T-helper 2 cell treated with Interferon-gamma antibody and Interleukin-4, amounts not matched to agents 5 μg/mL and 100 μg/mL, for 36 hours (primary cell): ENCODE results near the gene UGT2B11.
"Not testable (repeated sequence)": the region's sequence is repeated elsewhere in the genome, so short reads cannot be mapped to it uniquely, and the experiment has no call there.

Source experiments
- DNase-seq: peaks from one replicate; pipeline ENCODE4 v3.0.0; 2021; ENCODE audit warnings: low spot score
- H3K27ac Mint-ChIP-seq: one replicate; pipeline ENCODE4 v1.8.0; 2021; ENCODE audit warnings: mild to moderate bottlenecking, mixed read lengths
- H3K27me3 Mint-ChIP-seq: one replicate; pipeline ENCODE4 v1.8.0; 2021; ENCODE audit warnings: low read depth, mixed read lengths
- H3K36me3 Mint-ChIP-seq: one replicate; pipeline ENCODE4 v1.8.0; 2021; ENCODE audit warnings: low read depth, mixed read lengths
- H3K4me1 Mint-ChIP-seq: one replicate; pipeline ENCODE4 v1.8.0; 2021; ENCODE audit warnings: low read depth, mixed read lengths
- H3K4me3 Mint-ChIP-seq: one replicate; pipeline ENCODE4 v1.8.0; 2022; ENCODE audit warnings: mild to moderate bottlenecking, moderate library complexity, mixed read lengths
- H3K9me3 Mint-ChIP-seq: one replicate; pipeline ENCODE4 v1.8.0; 2021; ENCODE audit warnings: mixed read lengths

Gene UGT2B11

DNA sequence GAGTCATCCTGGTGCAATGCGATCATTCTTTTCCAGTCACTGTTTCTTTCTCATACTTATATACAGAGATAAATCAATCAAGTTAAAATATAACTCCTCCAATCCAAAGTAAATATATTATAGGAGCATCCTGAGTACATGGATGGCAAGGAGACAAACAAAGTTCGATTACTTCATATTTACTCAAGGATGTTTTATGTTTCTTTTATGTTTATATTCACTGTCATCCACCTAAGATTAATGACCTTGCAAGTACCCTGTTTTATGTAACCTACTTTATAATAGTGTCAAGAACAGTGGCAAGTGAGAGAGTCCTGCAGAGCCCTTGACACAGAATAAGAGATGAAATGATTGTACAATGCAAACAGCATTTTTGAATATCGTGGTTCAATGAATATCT lies at the start of gene UGT2B11:
Gene UGT2B11 (minus strand): TSS at position 33 of the 400 bp plus-strand sequence. CDS start 26 bp downstream, at position 7.
- H3K4me1 Mint-ChIP-seq, result no peaks in the 10 kb centered on the region
- H3K27ac Mint-ChIP-seq, result no peak within 1 kb of the TSS
- DNase-seq, result no peak
- no peaks in the 10 kb centered on the region for H3K27me3 Mint-ChIP-seq
- H3K4me3 Mint-ChIP-seq, result no peak within 1 kb of the TSS
- no peaks in the 10 kb centered on the region for H3K9me3 Mint-ChIP-seq
- no peaks in the 10 kb centered on the region for H3K36me3 Mint-ChIP-seq

DNA sequence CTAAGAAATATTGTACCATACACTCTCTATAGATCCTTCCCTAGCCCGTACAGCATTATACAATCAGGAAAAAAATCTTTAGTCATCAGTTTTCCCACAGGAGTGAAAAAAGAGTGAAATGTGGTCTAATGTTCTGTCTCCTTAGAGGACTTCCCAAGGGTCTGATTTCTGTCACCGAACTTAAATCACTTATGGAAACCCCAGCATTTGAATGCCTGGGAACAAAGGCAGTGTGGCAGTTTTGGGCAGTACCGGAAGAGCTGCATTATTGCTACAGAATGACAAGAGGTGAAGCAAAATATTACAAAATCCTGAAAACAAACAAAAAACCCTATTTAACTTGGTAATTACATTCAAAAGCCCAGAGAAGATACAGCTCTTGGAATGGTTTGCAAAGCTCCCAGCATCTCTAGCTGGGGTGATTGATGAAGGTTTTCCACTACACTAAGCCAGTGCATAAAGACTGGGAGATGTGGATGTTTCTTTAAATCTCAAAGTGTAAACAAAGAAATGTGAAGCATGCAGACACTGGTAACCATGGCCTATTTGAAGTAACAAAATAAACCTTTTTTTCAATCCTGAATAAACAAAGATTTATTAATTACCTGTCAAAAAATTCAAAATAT lies 38.7 kb upstream of the UGT2B11 start:
- not testable (repeated sequence) for H3K27me3 Mint-ChIP-seq, H3K27ac Mint-ChIP-seq, H3K4me1 Mint-ChIP-seq, H3K4me3 Mint-ChIP-seq, H3K9me3 Mint-ChIP-seq, H3K36me3 Mint-ChIP-seq, DNase-seq

DNA sequence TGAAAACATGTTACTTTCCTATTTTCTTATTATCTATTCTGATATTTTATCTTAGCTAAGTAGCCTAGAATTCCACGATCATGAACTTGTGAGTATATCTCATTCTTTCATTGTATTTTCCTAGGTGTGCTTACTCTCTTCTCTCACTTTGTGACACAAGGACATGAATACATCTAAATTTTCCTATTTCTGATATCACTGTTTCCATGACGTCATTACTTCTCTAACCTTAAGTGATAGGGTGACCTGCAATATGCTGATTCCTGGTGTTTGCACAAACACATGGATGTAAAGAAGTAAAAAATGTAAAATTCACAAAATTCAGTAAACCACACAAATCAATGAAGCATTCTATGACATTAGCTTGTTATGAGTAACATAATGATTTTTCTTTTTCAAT lies 36.3 kb upstream of the UGT2B11 start:
- H3K27ac Mint-ChIP-seq, H3K4me3 Mint-ChIP-seq, H3K4me1 Mint-ChIP-seq, H3K27me3 Mint-ChIP-seq, DNase-seq, H3K36me3 Mint-ChIP-seq: not testable (repeated sequence)
- peaks cover 12% of the 10 kb centered on the region for H3K9me3 Mint-ChIP-seq

DNA sequence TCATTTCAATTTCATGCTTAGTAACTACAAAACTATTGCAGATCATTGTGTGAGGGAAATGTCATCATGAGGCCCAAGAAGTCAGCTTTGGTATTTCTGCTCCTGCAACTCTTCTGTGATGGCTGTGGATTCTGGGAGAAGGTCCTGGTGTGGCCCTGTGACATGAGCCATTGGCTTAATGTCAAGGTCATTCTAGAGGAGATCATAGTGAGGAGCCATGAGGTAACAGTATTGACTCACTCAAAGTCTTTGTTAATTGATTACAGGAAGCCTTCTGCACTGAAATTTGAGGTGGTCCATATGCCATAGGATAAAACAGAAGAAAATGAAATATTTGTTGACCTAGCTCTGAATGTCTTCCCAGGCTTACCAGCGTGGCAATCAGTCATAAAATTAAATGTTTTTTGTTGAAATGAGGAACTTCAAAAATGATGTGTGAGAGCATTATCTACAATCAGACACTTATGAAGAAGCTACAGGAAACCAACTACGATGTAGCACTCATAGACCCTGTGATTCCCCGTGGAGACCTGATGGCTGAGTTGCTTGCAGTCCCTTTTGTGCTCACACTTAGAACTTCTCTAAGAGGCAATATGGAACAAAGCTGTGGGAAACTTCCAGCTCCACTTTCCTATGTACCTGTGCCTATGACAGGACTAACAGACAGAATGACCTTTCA lies 28.2 kb upstream of the UGT2B11 start:
- H3K9me3 Mint-ChIP-seq, result peaks cover 16% of the 10 kb centered on the region
- H3K27ac Mint-ChIP-seq, result not testable (repeated sequence)

DNA sequence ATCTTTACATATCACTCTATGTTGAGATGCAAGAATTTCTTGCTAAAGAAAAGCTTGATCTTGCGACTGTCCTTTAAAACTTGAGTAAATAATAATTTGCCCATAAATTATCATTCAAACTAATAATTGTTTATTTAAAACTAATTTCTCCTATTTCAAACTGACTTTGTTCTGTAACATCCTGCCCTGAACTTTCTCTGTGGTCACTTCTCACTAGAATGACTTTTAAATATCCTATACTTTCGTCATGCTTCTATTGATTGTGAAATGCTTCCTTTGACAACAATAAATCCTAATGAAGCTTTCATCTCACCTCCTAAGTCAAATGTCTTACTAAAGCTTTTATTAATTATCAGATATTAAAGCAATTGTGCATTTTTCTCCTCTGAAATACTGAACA lies 27.2 kb upstream of the UGT2B11 start:
- not testable (repeated sequence) for H3K4me3 Mint-ChIP-seq, H3K36me3 Mint-ChIP-seq

More for the DNA sequence above, 28.2 kb upstream of the UGT2B11 start:
- H3K4me1 Mint-ChIP-seq, H3K4me3 Mint-ChIP-seq, H3K27me3 Mint-ChIP-seq, DNase-seq, H3K36me3 Mint-ChIP-seq: not testable (repeated sequence)

DNA sequence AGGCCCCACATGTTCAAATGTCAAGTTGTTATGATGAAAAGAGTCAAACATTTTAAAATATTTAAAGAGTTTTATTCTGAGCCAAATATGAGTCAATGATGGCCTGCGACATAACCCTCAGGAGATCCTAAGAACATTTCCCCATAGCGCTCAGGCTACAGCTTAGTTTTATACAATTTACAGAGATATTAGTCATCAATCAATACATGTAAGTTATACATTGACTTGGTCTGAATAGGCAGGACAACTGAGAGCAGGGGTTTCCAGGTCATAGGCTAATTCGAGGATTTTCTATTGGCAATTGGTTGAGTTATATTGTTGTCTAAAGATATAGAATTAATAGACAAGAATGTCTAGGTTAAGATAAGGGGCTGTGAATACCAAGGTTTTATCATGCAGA lies 26.2 kb upstream of the UGT2B11 start:
- not testable (repeated sequence) for H3K9me3 Mint-ChIP-seq, DNase-seq, H3K27ac Mint-ChIP-seq, H3K4me3 Mint-ChIP-seq, H3K36me3 Mint-ChIP-seq, H3K27me3 Mint-ChIP-seq, H3K4me1 Mint-ChIP-seq

More for the DNA sequence above, 27.2 kb upstream of the UGT2B11 start:
- H3K27me3 Mint-ChIP-seq, DNase-seq, H3K27ac Mint-ChIP-seq, H3K4me1 Mint-ChIP-seq: not testable (repeated sequence)
- H3K9me3 Mint-ChIP-seq, result peaks cover 11% of the 10 kb centered on the region

DNA sequence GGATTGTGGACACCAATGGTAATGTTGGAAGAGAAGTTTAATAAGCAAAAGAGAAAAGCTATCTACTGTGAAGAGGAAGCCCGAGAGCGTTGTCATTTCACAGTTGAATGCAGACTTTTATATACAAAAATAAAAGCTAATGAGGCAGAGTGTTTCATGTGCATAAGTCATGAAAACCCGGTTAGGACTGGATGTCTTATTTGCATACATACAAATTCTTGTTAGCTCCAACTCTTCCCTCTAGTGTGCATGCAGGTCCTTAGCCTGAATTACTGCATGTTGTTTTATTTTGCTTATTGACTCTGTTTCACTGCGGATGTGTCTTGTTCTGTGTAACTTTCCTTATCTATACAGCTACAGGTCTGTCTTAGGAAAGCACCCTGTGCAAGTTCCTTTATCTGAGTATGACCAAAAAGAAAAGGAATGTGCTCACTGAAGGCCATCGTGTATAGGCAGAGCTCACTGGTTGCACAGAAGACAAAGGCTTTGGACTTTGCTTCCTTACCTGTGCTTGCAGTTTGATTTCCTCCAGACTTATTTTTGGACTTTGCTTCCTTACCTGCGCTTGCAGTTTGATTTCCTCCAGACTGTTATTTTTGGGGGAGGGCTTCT lies 25.1 kb upstream of the UGT2B11 start:
- H3K27me3 Mint-ChIP-seq, result no peaks in the 10 kb centered on the region
- no peak overlapping the region for H3K4me3 Mint-ChIP-seq
- DNase-seq, result no peak
- no peaks in the 10 kb centered on the region for H3K9me3 Mint-ChIP-seq
- no peaks in the 10 kb centered on the region for H3K4me1 Mint-ChIP-seq
- no peaks in the 10 kb centered on the region for H3K36me3 Mint-ChIP-seq
- no peak overlapping the region for H3K27ac Mint-ChIP-seq

DNA sequence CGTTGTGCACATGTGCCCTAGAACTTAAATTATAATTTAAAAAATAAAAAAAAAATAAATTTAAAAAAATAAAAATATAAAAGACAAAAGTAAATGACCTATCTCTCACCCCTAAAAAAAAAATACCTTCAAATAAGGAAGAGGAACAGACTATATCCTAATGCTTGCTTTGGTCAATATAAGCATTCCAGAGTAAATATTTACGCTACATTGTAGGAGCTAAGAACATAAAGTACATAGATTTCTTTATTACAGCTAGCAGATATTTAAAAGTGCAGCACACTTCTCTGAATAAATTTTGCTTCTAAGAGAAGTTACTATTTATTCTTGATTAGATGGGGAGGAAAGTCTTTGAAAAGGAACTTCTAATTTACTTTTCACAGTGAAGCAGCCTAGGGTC lies 24.5 kb upstream of the UGT2B11 start:
- H3K36me3 Mint-ChIP-seq, result no peaks in the 10 kb centered on the region
- no peaks in the 10 kb centered on the region for H3K27me3 Mint-ChIP-seq
- no peaks in the 10 kb centered on the region for H3K4me1 Mint-ChIP-seq
- DNase-seq, result no peak
- no peak overlapping the region for H3K4me3 Mint-ChIP-seq
- no peak overlapping the region for H3K27ac Mint-ChIP-seq
- no peaks in the 10 kb centered on the region for H3K9me3 Mint-ChIP-seq

DNA sequence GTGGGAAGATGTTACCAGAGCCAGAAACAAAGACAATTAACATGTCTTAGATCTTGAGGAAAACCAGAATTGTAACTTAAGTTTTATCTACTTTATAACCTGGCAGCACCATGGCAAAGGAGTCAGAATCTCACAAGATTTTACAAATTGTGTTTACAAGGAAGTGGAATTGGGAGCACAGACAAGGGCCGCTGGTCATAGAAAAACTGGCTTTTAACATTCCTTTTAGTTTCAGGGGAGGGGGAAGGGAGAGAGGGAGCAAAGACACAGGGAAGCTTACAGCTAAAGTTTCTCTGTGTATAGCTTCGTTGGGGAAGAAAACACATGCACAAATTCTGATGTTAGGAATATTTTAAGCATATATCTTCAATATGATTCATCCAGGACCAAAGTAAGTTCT lies 10.3 kb upstream of the UGT2B11 start:
- no peaks in the 10 kb centered on the region for H3K9me3 Mint-ChIP-seq
- H3K27me3 Mint-ChIP-seq, result no peaks in the 10 kb centered on the region

DNA sequence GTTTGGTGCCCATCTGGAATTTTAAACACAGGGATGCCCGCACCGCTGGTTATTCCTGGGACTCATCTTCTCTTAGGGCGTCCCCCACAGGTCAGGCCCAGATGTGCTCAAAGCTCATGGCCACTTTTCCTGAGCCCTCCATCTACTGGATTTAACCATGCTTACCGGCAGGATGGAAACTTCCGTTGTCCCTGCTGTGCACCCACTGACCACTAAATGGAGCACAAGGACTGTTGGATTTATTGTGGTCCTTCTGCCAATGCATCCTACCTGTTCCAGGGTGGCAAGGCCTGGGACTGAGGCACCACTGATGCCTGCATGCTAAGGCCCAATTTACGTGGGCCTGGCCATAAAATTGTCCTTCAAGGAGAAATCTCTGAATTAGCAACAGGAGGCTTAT lies 8.7 kb upstream of the UGT2B11 start:
- H3K27me3 Mint-ChIP-seq, DNase-seq, H3K36me3 Mint-ChIP-seq, H3K9me3 Mint-ChIP-seq, H3K4me3 Mint-ChIP-seq, H3K4me1 Mint-ChIP-seq, H3K27ac Mint-ChIP-seq: not testable (repeated sequence)

More for the DNA sequence above, 10.3 kb upstream of the UGT2B11 start:
- DNase-seq, result no peak
- Mint-ChIP-seq H3K4me3 (no peak overlapping the region), H3K27ac (no peak overlapping the region), H3K4me1 (no peaks in the 10 kb centered on the region), H3K36me3 (no peaks in the 10 kb centered on the region)

DNA sequence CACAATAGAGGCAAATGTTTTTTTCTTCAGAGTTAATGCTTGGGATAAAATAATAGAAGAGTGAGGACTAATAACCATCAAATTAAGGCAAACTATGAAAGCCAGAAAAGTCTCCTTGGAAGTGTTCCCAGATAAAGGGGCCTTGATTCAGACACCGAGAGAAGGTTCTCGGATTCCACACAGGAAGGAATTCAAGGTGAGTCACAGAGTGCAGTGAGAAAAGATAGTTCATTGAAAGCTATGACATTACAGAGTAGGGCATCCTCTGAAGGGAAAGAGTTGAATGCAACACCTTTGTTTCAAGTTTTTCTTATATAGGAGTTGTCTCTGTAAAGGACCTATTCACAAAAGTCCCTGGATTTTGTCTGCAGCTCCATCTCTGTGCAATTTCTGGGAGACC lies 3.9 kb upstream of the UGT2B11 start:
- H3K4me3 Mint-ChIP-seq, H3K27ac Mint-ChIP-seq, DNase-seq, H3K9me3 Mint-ChIP-seq, H3K4me1 Mint-ChIP-seq, H3K36me3 Mint-ChIP-seq, H3K27me3 Mint-ChIP-seq: not testable (repeated sequence)

DNA sequence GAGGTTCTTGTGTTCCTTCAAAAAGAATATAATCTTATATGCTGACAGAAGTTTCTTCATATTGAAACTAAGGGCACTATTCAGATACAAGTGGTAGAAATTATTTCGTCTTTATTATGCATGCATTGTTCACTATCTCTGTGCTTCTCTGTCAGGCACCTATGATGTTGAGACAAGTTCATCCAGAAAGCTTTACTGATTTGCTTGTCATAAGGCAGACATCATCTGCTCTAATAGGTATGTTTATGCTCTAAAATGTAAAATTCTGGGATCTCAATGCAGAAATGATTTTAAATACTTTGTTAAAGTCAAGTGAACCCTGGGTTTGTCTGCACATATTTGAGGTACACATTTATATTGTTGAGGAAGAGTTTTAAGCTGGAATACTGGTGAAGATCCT lies 3.6 kb downstream of the UGT2B11 start:
- DNase-seq, result no peak
- H3K4me3 Mint-ChIP-seq, result no peak overlapping the region
- no peaks in the 10 kb centered on the region for H3K9me3 Mint-ChIP-seq
- H3K4me1 Mint-ChIP-seq, result no peaks in the 10 kb centered on the region
- no peaks in the 10 kb centered on the region for H3K27me3 Mint-ChIP-seq
- H3K27ac Mint-ChIP-seq, result no peak overlapping the region
- H3K36me3 Mint-ChIP-seq, result no peaks in the 10 kb centered on the region

DNA sequence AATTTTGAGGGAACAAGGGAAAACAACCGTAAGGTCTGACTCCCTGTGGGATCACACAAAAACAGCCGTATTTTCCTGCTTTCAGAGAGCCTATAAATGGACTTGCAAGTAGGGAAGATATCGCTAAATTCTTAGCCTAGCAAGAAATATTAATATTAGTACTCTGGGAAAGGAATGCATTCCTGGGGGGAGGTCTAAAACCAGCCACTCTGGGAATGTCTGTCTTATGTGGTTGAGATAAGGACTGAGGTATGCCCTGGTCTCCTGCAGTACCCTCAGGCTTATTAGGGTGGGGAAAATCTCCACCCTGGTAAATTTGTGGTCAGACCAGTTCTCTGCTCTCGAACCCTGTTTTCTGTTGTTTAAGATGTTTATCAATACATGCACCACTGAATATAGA lies 16.0 kb downstream of the UGT2B11 start:
- not testable (repeated sequence) for DNase-seq, H3K9me3 Mint-ChIP-seq, H3K36me3 Mint-ChIP-seq, H3K27me3 Mint-ChIP-seq, H3K4me3 Mint-ChIP-seq, H3K27ac Mint-ChIP-seq, H3K4me1 Mint-ChIP-seq

DNA sequence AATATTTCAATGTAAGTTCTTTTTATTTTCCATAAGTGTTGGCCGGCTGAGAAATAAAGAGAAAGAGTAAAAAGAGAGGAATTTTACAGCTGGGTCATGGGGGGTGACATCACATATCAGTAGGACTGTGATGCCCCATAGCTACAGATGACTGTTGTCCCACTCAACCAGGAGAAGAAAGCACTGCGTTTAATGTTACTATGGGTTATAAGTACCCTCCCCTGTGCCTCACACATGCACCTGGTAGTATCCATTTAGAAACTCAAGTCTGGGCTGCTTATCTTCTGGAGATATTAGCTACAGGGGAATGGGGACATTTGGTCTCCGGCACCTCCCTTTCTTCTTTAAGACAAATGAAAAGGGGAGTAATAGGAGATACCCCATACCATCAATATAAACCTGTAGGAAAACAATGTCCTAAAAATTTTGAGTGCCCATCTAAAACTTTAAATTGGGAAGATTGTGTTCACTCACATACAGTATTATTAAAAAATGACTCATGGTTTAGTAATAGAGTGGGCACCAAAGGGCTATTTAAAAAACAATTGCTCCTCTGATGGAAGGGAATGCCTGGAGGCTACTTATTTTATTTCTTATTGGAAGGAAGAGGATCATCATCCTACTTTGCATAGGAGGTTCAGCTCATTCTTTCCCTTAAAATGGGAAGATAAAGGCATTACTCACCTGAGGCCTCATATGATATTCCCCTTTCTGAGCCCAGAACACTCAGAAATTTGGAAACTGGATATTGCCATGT lies 18.2 kb downstream of the UGT2B11 start:
- Mint-ChIP-seq H3K4me3 (no peak overlapping the region), H3K9me3 (no peaks in the 10 kb centered on the region), H3K27ac (no peak overlapping the region), H3K4me1 (no peaks in the 10 kb centered on the region), H3K36me3 (no peaks in the 10 kb centered on the region), H3K27me3 (no peaks in the 10 kb centered on the region)
- DNase-seq, result no peak
